GM12801 (cell line): ENCODE measurements around the gene CPLX1.

Source experiments
- CTCF ChIP-seq: IDR thresholded peaks from one replicate; pipeline ENCODE4 v1.5.1; 2011; ENCODE audit warnings: control low read depth; ENCODE audit not compliant: insufficient read length; ENCODE audit errors: extremely low read depth

Gene CPLX1

DNA sequence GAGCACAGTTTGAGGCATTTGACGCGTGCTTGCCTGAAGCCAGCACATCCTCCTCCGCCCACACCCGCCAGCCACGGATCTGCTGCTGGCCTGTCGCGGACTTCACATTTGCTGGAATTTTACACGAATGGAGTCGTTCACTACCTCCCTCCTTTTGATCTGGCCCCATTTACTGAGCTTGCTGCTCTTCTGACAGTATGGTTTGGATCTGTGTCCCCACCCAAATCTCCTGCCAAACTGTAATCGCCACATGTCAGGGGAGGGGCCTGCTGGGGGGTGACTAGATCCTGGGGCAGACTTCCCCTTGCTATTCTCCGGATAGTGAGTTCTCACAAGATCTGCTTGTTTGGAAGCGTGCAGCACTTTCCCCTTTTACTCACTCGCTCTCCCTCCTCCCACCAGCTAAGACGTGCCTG lies 19.9 kb upstream of the CPLX1 start:
- TF ChIP-seq CTCF = no peak

DNA sequence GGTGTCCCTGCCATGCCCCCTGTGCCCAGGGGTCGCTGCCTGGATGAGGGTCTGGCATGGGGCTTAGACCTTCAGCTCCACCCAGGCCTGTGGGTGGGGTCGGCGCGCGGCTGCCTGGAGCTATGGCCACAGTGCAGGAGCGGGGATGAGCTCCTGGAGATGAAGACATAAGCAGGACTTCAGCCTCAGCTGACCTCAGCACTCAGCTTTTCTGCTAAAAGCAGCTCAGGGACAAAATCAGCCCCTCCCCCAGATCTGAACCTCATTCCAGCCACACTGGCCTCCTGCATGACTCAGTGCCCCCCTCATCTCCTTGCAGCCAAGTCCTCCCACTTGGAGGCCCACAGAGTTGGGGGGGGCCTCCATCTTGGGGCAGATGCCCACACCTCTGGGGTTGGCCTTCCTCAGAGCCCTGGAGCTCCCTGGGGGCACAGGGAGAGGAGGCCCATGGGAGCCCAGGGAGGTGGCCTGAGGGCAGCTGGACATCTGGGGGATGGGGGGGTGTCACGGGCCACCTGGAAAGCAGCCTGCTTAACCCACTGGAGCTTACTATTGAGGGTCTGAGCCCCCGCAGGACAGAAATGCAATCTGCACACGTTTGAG lies 19.4 kb upstream of the CPLX1 start:
- TF ChIP-seq CTCF = no peak

DNA sequence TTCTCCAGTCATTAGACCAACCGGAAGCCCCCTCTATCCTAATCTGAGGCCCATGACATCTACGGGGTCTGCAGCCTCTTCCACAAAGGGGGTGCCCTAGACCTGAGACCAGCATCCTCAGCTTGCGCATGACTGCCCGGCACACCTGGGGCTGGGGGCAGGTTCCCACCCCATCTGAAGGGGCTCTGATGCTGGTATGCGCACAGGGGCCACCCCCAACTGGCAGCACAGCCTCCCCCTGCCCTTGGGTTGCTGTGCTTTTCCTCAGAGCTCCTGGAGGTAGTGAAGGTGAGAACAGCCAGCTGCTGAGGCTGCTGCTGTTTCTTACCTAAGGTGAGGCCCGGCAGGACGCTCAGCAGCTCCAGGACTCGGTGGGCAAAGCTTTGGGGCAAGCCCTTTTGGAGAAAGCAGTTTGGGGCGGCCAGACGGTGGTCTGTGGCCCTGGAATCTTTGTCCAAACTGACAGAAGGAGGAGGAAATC lies 18.9 kb upstream of the CPLX1 start:
- TF ChIP-seq CTCF = no peak

DNA sequence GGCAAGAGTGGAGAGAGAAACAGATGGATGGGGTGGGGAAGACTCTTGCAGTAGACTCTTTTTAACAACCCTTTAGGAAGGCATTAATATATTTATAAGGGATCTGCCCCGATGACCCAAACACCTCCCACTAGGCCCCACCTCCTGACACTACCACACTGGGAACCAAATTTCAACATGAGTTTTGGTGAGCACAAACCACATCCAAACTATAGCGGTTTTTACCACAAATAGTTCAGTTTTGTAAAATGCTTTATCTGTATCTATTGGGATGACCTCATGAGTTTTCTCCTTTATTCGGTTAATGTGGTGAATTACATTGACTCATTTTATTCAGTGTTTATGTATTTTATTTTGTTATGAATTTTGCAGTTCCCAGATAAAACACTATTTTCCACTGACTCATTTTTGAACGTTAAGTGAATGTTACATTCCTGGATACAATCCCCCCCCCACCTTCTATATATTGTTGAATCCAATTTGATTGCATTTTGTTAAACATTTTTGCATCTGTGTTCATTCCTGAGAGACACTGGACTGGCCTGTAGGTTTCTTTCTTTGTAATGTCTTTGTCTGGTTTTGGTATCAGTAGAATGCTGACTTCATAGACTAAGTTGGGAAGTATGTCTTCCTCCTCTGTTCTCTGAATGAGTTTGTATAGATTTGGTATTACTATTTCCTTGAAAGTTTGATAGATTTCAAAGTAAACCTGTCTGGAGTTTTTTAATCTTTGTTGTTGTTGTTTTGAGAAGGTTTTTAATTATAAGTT lies 13.9 kb upstream of the CPLX1 start:
- TF ChIP-seq CTCF = no peak

GRCh38 chr4:837772-838171 lies 11.8 kb upstream of the CPLX1 start:
- TF ChIP-seq CTCF = no peak

GRCh38 chr4:836750-837301 lies 10.9 kb upstream of the CPLX1 start:
- TF ChIP-seq CTCF = no peak

DNA sequence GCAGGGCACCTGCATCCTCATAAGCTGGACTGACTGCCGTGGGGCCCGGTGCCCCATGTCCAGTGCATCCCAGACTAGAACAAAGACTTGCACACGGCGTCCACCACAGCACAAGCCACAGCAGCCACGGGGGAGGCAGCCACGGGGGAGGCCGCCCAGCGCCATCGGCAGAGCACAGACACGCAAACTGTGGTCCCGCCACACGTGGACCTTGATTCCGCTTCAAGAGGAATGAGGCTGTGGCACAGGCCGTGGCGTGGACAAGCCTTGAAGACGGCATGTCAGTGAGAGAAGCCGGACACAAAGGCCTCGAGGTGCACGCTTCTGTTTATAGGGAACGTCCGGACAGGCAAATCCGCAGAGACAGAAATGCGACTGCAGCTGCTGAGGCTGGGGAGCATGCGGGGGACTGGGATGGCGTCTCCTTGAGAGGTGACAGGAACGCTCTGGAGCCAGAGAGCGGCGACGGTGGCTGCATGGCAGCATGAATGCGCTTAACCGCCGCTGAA lies 10.1 kb upstream of the CPLX1 start:
- TF ChIP-seq CTCF = no peak
